IMR-90 (cell line): ENCODE results near the gene H19. TPM values are rescaled to one million over a fixed set of nuclear protein-coding genes. Genes with fewer than 3 reads are reported as not detected.

Experiments
- ATAC-seq: fragments of 200-7000 bp; cut with Tn5 transposase; 2 replicates; pipeline ENCODE4 v1.9.1; 2020; ENCODE audit warnings: low read depth, mild to moderate bottlenecking, moderate library complexity
- BruUV-seq: library from RNA; stranded (reverse); fragments of 400-500 nt; replicated peaks from 2 replicates; lab custom pipeline; 2021; lab: Mats Ljungman, UMichigan
- CTCF ChIA-PET: fragments of 300-600 bp; formaldehyde crosslinking; extraction: SDS; loops from one replicate; lab custom pipeline; 2021; ENCODE audit warnings: antibody characterized with exemption; lab: Yijun Ruan, JAX
- POLR2A ChIA-PET: fragments of 300-600 bp; sonication (Branson Sonifier 250); formaldehyde crosslinking; loops from one replicate; lab custom pipeline; 2022; ENCODE audit warnings: antibody characterized with exemption; ENCODE audit not compliant: unreplicated experiment; lab: Charles Lee
- DNase-seq: peaks from one replicate; pipeline ENCODE4 v3.0.0; 2013
- H2AFZ ChIP-seq: replicated peaks from 2 replicates; pipeline ENCODE3; 2013; ENCODE audit warnings: low read length, mild to moderate bottlenecking; ENCODE audit not compliant: poor library complexity
- H2AK5ac ChIP-seq: 2 replicates; pipeline ENCODE4 v1.6.1; 2013; ENCODE audit warnings: low read depth, low read length, inconsistent platforms
- H2AK9ac ChIP-seq: replicated peaks from 2 replicates; pipeline ENCODE3; 2013; ENCODE audit warnings: mild to moderate bottlenecking, low read depth, low read length, moderate library complexity; ENCODE audit not compliant: poor library complexity
- H2BK120ac ChIP-seq: 2 replicates; pipeline ENCODE4 v1.6.1; 2013; ENCODE audit warnings: low read depth, low read length, inconsistent platforms
- H2BK15ac ChIP-seq: 3 replicates; pipeline ENCODE4 v1.6.1; 2013; ENCODE audit warnings: low read depth, low read length, inconsistent platforms
- H2BK20ac ChIP-seq: 2 replicates; pipeline ENCODE4 v1.6.1; 2013; ENCODE audit warnings: low read depth, mild to moderate bottlenecking, inconsistent platforms, low read length, moderate library complexity
- H2BK5ac ChIP-seq: 2 replicates; pipeline ENCODE4 v1.6.1; 2013; ENCODE audit warnings: mild to moderate bottlenecking, low read depth, low read length, inconsistent platforms; ENCODE audit not compliant: poor library complexity, severe bottlenecking
- H3K14ac ChIP-seq: replicated peaks from 2 replicates; pipeline ENCODE4 v1.6.1; 2013; ENCODE audit warnings: low read depth, low read length, inconsistent platforms
- H3K18ac ChIP-seq: 2 replicates; pipeline ENCODE4 v1.6.1; 2013; ENCODE audit warnings: low read depth, low read length, control low read depth
- H3K23ac ChIP-seq: 2 replicates; pipeline ENCODE4 v1.6.1; 2013; ENCODE audit warnings: low read depth, low read length, inconsistent platforms
- H3K27ac ChIP-seq: 2 replicates; pipeline ENCODE4 v1.5.1; 2013; ENCODE audit warnings: mild to moderate bottlenecking, control low read depth, low read length; ENCODE audit not compliant: insufficient read depth
- H3K27me3 ChIP-seq: 2 replicates; pipeline ENCODE4 v1.6.1; 2013; ENCODE audit warnings: low read length; ENCODE audit not compliant: control insufficient read depth, insufficient read depth
- H3K36me3 ChIP-seq: 2 replicates; pipeline ENCODE4 v1.6.1; 2013; ENCODE audit warnings: low read length, mixed read lengths; ENCODE audit not compliant: control insufficient read depth, insufficient read depth
- H3K4ac ChIP-seq: 2 replicates; pipeline ENCODE4 v1.6.1; 2013; ENCODE audit warnings: low read depth, low read length, inconsistent platforms
- H3K4me1 ChIP-seq: 2 replicates; pipeline ENCODE4 v1.6.1; 2013; ENCODE audit warnings: low read length, mixed read lengths; ENCODE audit not compliant: control insufficient read depth, insufficient read depth
- H3K4me2 ChIP-seq: 2 replicates; pipeline ENCODE4 v1.6.1; 2013; ENCODE audit warnings: low read depth, mild to moderate bottlenecking, control low read depth, low read length, moderate library complexity
- H3K4me3 ChIP-seq: 2 replicates; pipeline ENCODE4 v1.5.1; 2013; ENCODE audit warnings: low read depth, mild to moderate bottlenecking, control low read depth, low read length, moderate library complexity; ENCODE audit not compliant: insufficient read depth
- H3K56ac ChIP-seq: 2 replicates; pipeline ENCODE4 v1.6.1; 2013; ENCODE audit warnings: low read length, inconsistent platforms; ENCODE audit not compliant: insufficient read depth; ENCODE audit errors: extremely low read depth
- H3K79me1 ChIP-seq, 2 experiments: 2 replicates each; pipeline ENCODE4 v1.6.1; 2013; ENCODE audit warnings: low read length in 2 of 2, inconsistent platforms in 1 of 2, low read depth in 1 of 2
- H3K9ac ChIP-seq: 2 replicates; pipeline ENCODE4 v1.6.1; 2013; ENCODE audit warnings: low read depth, low read length, control low read depth
- H3K9me1 ChIP-seq: 2 replicates; pipeline ENCODE4 v1.6.1; 2013; ENCODE audit warnings: low read length, inconsistent platforms; ENCODE audit not compliant: insufficient read depth
- H3K9me3 ChIP-seq: 2 replicates; pipeline ENCODE4 v1.6.1; 2013; ENCODE audit warnings: low read length; ENCODE audit not compliant: control insufficient read depth, insufficient read depth
- H4K20me1 ChIP-seq: 2 replicates; pipeline ENCODE4 v1.6.1; 2013; ENCODE audit warnings: low read length, inconsistent platforms; ENCODE audit not compliant: insufficient read depth
- H4K5ac ChIP-seq: 2 replicates; pipeline ENCODE4 v1.6.1; 2013; ENCODE audit warnings: mild to moderate bottlenecking, low read depth, low read length, control low read depth
- H4K8ac ChIP-seq, 2 experiments: 2 replicates each; pipeline ENCODE4 v1.6.1; 2013; ENCODE audit warnings: low read depth in 2 of 2, low read length in 2 of 2, control low read depth in 1 of 2, inconsistent platforms in 1 of 2
- H4K91ac ChIP-seq: 2 replicates; pipeline ENCODE4 v1.6.1; 2013; ENCODE audit warnings: low read depth, low read length, inconsistent platforms; ENCODE audit not compliant: insufficient read depth
- BHLHE40 ChIP-seq: fragments of 150-350 bp; IDR thresholded peaks from 2 replicates; pipeline ENCODE4 v1.6.1; 2016; ENCODE audit warnings: mild to moderate bottlenecking, low read depth, low read length
- MXI1 ChIP-seq: IDR thresholded peaks from 2 replicates; pipeline ENCODE4 v1.6.1; 2012; ENCODE audit warnings: low read depth, mild to moderate bottlenecking, low read length, moderate library complexity, borderline replicate concordance
- RAD21 ChIP-seq: IDR thresholded peaks from 2 replicates; pipeline ENCODE4 v1.6.1; 2012; ENCODE audit warnings: low read length, improper control_type of control experiment
- RFX5 ChIP-seq: IDR thresholded peaks from 2 replicates; pipeline ENCODE4 v1.8.0; 2012; ENCODE audit warnings: low read depth, mild to moderate bottlenecking, low read length, moderate library complexity
- WGBS, 2 experiments: methylation state at CpG; one replicate each; pipeline versions ENCODE4 v1.1.5 to v1.1.7; 2013; ENCODE audit warnings: missing lambda C conversion rate in 2 of 2; ENCODE audit not compliant: insufficient read length in 1 of 2; ENCODE audit errors: extremely low coverage in 2 of 2; 5-methylcytosine and 5-hydroxymethylcytosine counted together
- dilution Hi-C: fragments of 300-500 bp; cut with HindIII; formaldehyde crosslinking; loops from one replicate; pipeline ENCODE4 v1.14.3; 2018; ENCODE audit warnings: low sequenced_read_pairs; ENCODE audit not compliant: unreplicated experiment
- in situ Hi-C: fragments of 300-500 bp; cut with MboI; formaldehyde crosslinking; loops from 3 replicates; pipeline ENCODE4 v1.14.3; 2019; ENCODE audit warnings: low sequenced_read_pairs, inconsistent platforms, mixed read lengths
- intact Hi-C: fragments of 100-400 bp; cut with micrococcal nuclease; formaldehyde crosslinking; loops from 2 replicates; pipeline ENCODE4 v1.10.0; 2022
- polyA plus RNA-seq, 3 experiments: library from polyadenylated mRNA; depleted of rRNA; stranded (reverse); fragments of >200 nt; gene quantifications; 2 replicates each; pipeline ENCODE4 v1.2.3, GENCODE V29; 2012; ENCODE audit warnings: low replicate concordance in 1 of 3
- total RNA-seq: library from RNA; depleted of rRNA; stranded (reverse); fragments of >200 nt; gene quantifications from 2 replicates; pipeline ENCODE4 v1.2.3, GENCODE V29; 2012
- TF ChIP-seq, protein P1 (sequence below): conservative IDR thresholded peaks from 2 replicates; pipeline ENCODE4 v1.5.1; 2012; ENCODE audit warnings: mild to moderate bottlenecking, low read depth, low read length, improper control_type of control experiment

H19 gene
- total and polyA plus RNA-seq, 2 of the 4 experiments (the other 2 are of a cell fraction) = 0.41 TPM; not detected in 1

GRCh38 chr11:1998861-1999260 lies 1.2 kb upstream of the H19 start:
- no peak for DNase-seq
- dilution Hi-C loops (no loop called here), in situ Hi-C loops (no loop called here), intact Hi-C loops (no loop called here)
- TF ChIP-seq, protein P1, sequence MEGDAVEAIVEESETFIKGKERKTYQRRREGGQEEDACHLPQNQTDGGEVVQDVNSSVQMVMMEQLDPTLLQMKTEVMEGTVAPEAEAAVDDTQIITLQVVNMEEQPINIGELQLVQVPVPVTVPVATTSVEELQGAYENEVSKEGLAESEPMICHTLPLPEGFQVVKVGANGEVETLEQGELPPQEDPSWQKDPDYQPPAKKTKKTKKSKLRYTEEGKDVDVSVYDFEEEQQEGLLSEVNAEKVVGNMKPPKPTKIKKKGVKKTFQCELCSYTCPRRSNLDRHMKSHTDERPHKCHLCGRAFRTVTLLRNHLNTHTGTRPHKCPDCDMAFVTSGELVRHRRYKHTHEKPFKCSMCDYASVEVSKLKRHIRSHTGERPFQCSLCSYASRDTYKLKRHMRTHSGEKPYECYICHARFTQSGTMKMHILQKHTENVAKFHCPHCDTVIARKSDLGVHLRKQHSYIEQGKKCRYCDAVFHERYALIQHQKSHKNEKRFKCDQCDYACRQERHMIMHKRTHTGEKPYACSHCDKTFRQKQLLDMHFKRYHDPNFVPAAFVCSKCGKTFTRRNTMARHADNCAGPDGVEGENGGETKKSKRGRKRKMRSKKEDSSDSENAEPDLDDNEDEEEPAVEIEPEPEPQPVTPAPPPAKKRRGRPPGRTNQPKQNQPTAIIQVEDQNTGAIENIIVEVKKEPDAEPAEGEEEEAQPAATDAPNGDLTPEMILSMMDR = no peak
- TF ChIP-seq RFX5 (no peak), BHLHE40 (no peak), RAD21 (no peak), MXI1 (no peak)
- Histone ChIP-seq H4K8ac (no peak overlapping the region), H3K4me2 (no peak overlapping the region), H3K79me1 (no peaks in the 10 kb centered on the region), H2BK20ac (no peak overlapping the region), H3K4ac (no peak overlapping the region), H3K56ac (no peak overlapping the region), H2BK5ac (no peak overlapping the region), H2BK120ac (no peak overlapping the region), H3K9ac (no peak overlapping the region), H3K14ac (no peak overlapping the region), H3K9me1 (no peaks in the 10 kb centered on the region), H3K23ac (no peak overlapping the region), H3K4me3 (no peak overlapping the region), H3K9me3 (no peaks in the 10 kb centered on the region), H4K20me1 (no peaks in the 10 kb centered on the region), H3K18ac (no peak overlapping the region), H3K36me3 (no peaks in the 10 kb centered on the region), H2AFZ (no peak overlapping the region), H3K27ac (no peak overlapping the region), H3K4me1 (no peaks in the 10 kb centered on the region), H2AK5ac (no peak overlapping the region), H4K5ac (no peak overlapping the region), H3K27me3 (no peaks in the 10 kb centered on the region), H2BK15ac (no peak overlapping the region), H2AK9ac (no peak overlapping the region), H4K91ac (no peak overlapping the region)
- CTCF ChIA-PET = no interaction called here
- no CpG with 5 or more reads among the region's 15 CpGs for WGBS, 2 experiments
- ATAC-seq = no peak
- POLR2A ChIA-PET = no interaction called here
- no TSS peak for BruUV-seq
